ENCODE data around the gene MCM5.
"Not testable (repeated sequence)": the region's sequence is repeated elsewhere in the genome, so short reads cannot be mapped to it uniquely, and the experiment has no call there.

The MCM5 gene

GRCh38 chr22:35457729-35458546, 58.0 kb downstream of the MCM5 start:
- Histone ChIP-seq H3K36me3 (ENCODE audit: control insufficient read depth in 1 of 2, insufficient read depth in 2 of 2, low read length in 2 of 2) (no peaks in the 10 kb centered on the region), H3K9me3 (ENCODE audit: control insufficient read depth in 1 of 2, low read length in 2 of 2) (no peaks in the 10 kb centered on the region), H3K27me3 (ENCODE audit: low read depth, low read length) (no peaks in the 10 kb centered on the region), H3K4me3 (ENCODE audit: low read depth in 1 of 2, low read length in 2 of 2) (no peak overlapping the region), H3K27ac (ENCODE audit: low read length) (no peak overlapping the region), H3K4me1 (ENCODE audit: control insufficient read depth in 1 of 2, insufficient read depth in 2 of 2, low read length in 2 of 2) (peaks cover 0 to 13% of the 10 kb centered on the region in 2 donors)

DNA sequence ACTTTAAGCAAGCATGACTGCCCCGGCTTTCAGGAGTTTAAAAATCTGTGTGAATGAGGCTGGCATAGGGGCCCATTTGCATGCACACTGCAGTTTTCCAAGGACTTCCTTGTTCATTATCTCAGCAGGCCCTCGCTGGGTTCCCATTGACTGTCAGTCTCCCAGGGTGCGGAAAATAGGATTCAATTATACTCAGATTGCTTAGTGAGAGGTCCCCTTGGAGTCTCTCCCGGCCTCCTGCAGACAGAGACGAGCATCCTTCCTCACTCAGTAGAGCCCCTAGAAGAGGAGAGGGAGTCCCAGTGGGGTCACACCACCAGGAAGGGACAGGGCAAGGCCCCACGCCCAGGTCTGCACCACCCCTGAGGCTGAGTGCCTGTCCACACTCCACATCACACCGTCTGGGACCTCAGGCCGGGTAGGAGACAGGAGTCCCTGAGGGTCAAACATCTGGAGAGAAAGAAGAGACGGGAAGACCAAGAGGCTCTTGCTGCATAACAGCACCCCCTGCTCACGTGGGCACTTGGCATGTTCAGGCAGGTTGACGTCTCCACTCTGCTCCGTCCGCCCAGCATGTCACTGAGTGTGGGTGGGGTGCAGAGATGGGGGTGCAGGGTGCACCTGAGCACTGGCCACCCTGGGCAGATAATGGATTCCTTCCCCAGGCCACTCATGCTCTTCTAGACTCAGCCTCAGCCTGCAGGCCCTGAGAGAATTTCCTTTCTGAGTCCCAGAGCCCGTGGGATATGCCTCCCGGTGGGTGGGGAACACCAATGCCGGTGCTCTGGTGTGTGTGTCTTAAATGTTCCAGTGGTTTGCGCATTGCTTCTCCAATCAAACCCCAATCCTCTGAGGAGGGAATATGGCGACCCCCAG, 58.8 kb downstream of the MCM5 start:
- Histone ChIP-seq H3K9me3 (ENCODE audit: control insufficient read depth in 1 of 2, low read length in 2 of 2) (no peaks in the 10 kb centered on the region), H3K4me1 (ENCODE audit: control insufficient read depth in 1 of 2, insufficient read depth in 2 of 2, low read length in 2 of 2) (peaks cover 0 to 10% of the 10 kb centered on the region in 2 donors), H3K4me3 (ENCODE audit: low read depth in 1 of 2, low read length in 2 of 2) (no peak overlapping the region), H3K27me3 (ENCODE audit: low read depth, low read length) (no peaks in the 10 kb centered on the region), H3K27ac (ENCODE audit: low read length) (no peak overlapping the region), H3K36me3 (ENCODE audit: control insufficient read depth in 1 of 2, insufficient read depth in 2 of 2, low read length in 2 of 2) (no peaks in the 10 kb centered on the region)

DNA sequence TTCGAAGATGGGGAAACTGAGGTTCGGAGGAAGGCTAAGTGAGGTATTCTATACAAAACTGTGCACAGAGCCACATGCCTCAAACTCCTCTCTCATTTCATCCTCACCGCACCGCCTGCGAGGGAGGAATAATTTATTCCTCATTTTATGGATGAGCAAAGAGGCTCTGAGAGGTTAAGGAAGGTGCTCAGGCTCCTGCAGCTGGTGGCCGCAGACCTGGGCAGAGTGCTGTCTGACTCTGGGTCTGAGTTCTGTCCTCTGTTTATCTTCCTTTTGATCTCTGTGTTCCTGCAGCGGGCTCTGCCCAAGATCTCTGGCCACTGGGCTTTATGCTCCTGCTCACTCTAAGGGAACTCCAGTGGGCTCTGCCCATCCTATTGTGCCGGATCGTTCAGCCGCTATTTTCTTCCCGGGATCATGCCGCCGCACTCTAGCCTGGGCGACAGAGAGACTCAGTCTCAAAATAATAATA, 59.5 kb downstream of the MCM5 start:
- H3K27ac ChIP-seq (ENCODE audit: low read length): no peak overlapping the region
- H3K27me3 ChIP-seq (ENCODE audit: low read depth, low read length): no peaks in the 10 kb centered on the region
- peaks cover 0 to 3% of the 10 kb centered on the region in 2 donors for H3K4me1 ChIP-seq (ENCODE audit: control insufficient read depth in 1 of 2, insufficient read depth in 2 of 2, low read length in 2 of 2)
- no peaks in the 10 kb centered on the region for H3K9me3 ChIP-seq (ENCODE audit: control insufficient read depth in 1 of 2, low read length in 2 of 2)
- H3K36me3 ChIP-seq (ENCODE audit: control insufficient read depth in 1 of 2, insufficient read depth in 2 of 2, low read length in 2 of 2): no peaks in the 10 kb centered on the region
- no peak overlapping the region for H3K4me3 ChIP-seq (ENCODE audit: low read depth in 1 of 2, low read length in 2 of 2)

- H3K27ac ChIP-seq (ENCODE audit: low read length); H3K27me3 ChIP-seq (ENCODE audit: low read depth, low read length); H3K4me1 ChIP-seq (ENCODE audit: control insufficient read depth in 1 of 2, insufficient read depth in 2 of 2, low read length in 2 of 2); H3K4me3 ChIP-seq (ENCODE audit: low read depth in 1 of 2, low read length in 2 of 2); H3K36me3 ChIP-seq (ENCODE audit: control insufficient read depth in 1 of 2, insufficient read depth in 2 of 2, low read length in 2 of 2); H3K9me3 ChIP-seq (ENCODE audit: control insufficient read depth in 1 of 2, low read length in 2 of 2): not testable (repeated sequence)
Observed at GRCh38 chr22:35459976-35460375, 60.0 kb downstream of the MCM5 start.

DNA sequence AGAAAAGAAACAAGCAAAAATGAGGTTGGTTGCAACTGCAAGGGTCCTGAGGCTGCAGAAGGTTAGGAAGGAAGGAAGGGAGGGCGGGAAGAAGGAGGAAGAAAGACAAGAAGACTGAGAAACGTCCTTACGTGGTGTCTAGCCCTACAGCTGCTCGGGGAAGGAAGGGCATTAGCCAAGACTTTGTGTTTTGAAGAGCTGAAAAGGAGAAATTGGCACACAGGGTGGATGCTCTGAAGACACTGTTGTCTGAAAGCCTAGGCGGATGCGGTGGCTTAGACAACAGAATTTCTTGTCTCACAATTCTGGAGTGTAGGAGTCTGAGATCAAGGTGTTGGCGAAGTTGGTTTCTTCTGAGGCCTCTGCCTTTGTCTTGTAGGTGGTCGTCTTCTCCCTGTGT, 60.7 kb downstream of the MCM5 start:
- no peaks in the 10 kb centered on the region for H3K9me3 ChIP-seq (ENCODE audit: control insufficient read depth in 1 of 2, low read length in 2 of 2)

DNA sequence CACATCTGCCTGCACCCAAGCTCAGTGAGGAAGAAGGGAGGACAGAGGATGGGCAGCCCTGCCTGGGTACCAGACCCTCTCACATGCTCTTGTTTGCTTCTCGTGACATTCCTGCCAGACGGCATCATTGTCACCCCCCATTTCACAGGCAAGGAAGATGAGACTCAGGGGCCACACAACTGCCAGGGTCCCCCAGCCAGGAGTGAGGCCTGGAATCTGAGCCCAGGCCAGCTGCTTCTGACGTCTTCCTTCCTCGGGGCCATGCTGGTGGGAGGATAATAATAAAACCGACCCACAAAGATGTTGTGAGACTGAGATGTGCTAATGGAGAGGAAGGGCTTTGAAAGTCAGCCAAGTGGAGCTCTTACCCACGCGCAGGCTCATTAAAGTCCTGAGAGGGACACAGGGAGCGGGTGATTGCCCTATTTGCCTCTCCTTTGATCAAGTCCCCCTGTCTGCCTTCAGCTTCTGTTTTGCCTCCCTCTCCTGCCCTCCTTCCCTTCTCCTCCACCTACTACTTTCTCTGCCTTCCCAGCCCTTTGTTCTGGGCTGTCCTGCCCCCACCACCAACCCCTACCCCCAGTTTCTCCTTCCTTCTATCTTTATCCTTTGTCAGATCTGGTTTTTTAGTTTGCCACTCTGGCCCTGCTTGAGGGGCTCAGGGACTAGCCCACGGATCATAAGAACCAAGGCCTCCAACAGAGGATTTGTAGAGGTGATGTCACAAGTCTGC, 62.7 kb downstream of the MCM5 start:
- Histone ChIP-seq H3K4me1 (ENCODE audit: control insufficient read depth in 1 of 2, insufficient read depth in 2 of 2, low read length in 2 of 2) (peaks cover under 1 to 3% of the 10 kb centered on the region in 2 donors), H3K36me3 (ENCODE audit: control insufficient read depth in 1 of 2, insufficient read depth in 2 of 2, low read length in 2 of 2) (no peaks in the 10 kb centered on the region), H3K27me3 (ENCODE audit: low read depth, low read length) (no peaks in the 10 kb centered on the region), H3K9me3 (ENCODE audit: control insufficient read depth in 1 of 2, low read length in 2 of 2) (no peaks in the 10 kb centered on the region), H3K4me3 (ENCODE audit: low read depth in 1 of 2, low read length in 2 of 2) (no peak overlapping the region), H3K27ac (ENCODE audit: low read length) (no peak overlapping the region)

More for the DNA sequence above, 60.7 kb downstream of the MCM5 start:
- H3K27me3 ChIP-seq (ENCODE audit: low read depth, low read length): no peaks in the 10 kb centered on the region
- H3K4me1 ChIP-seq (ENCODE audit: control insufficient read depth in 1 of 2, insufficient read depth in 2 of 2, low read length in 2 of 2): no peaks in the 10 kb centered on the region
- H3K4me3 ChIP-seq (ENCODE audit: low read depth in 1 of 2, low read length in 2 of 2): no peak overlapping the region
- no peak overlapping the region for H3K27ac ChIP-seq (ENCODE audit: low read length)
- H3K36me3 ChIP-seq (ENCODE audit: control insufficient read depth in 1 of 2, insufficient read depth in 2 of 2, low read length in 2 of 2): no peaks in the 10 kb centered on the region

DNA sequence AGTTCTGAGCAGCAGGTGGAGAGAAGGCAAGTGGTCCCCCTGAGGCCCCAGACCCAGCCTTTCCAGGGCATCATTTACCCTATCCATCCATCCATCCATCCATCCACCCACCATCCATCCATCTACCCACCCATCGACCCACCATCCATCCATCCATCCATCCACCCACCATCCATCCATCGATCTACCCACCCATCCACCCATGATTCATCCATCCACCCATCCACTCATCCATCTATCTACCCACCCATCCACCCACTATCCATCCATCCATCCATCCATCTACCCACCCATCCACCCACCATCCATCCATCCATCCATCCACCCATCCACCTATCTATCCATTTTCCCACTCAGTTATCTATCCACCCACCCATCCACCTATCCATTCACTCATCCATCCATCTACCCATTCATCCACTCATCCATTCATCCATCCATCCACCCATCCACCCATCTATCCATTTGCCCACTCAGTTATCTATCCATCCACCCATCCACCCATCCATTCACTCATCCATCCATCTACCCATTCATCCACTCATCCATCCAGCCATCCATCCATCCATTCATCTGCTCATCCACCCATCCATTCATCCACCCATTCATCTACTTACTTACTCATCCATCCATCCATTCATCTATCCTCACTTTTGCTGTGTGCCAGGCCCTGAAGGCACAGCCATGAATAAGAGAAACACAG, 63.4 kb downstream of the MCM5 start:
- H3K27me3 ChIP-seq (ENCODE audit: low read depth, low read length): no peaks in the 10 kb centered on the region
- no peak overlapping the region for H3K27ac ChIP-seq (ENCODE audit: low read length)
- no peaks in the 10 kb centered on the region for H3K36me3 ChIP-seq (ENCODE audit: control insufficient read depth in 1 of 2, insufficient read depth in 2 of 2, low read length in 2 of 2)
- peaks cover 8 to 10% of the 10 kb centered on the region in 2 donors for H3K4me1 ChIP-seq (ENCODE audit: control insufficient read depth in 1 of 2, insufficient read depth in 2 of 2, low read length in 2 of 2)
- H3K9me3 ChIP-seq (ENCODE audit: control insufficient read depth in 1 of 2, low read length in 2 of 2): no peaks in the 10 kb centered on the region
- no peak overlapping the region for H3K4me3 ChIP-seq (ENCODE audit: low read depth in 1 of 2, low read length in 2 of 2)

- H3K36me3 ChIP-seq (ENCODE audit: control insufficient read depth in 1 of 2, insufficient read depth in 2 of 2, low read length in 2 of 2): no peaks in the 10 kb centered on the region
- H3K27me3 ChIP-seq (ENCODE audit: low read depth, low read length): no peaks in the 10 kb centered on the region
- peaks cover 8 to 13% of the 10 kb centered on the region in 2 donors for H3K4me1 ChIP-seq (ENCODE audit: control insufficient read depth in 1 of 2, insufficient read depth in 2 of 2, low read length in 2 of 2)
- H3K27ac ChIP-seq (ENCODE audit: low read length): no peak overlapping the region
- H3K9me3 ChIP-seq (ENCODE audit: control insufficient read depth in 1 of 2, low read length in 2 of 2): no peaks in the 10 kb centered on the region
- no peak overlapping the region for H3K4me3 ChIP-seq (ENCODE audit: low read depth in 1 of 2, low read length in 2 of 2)
Observed at GRCh38 chr22:35464399-35464798, 64.5 kb downstream of the MCM5 start.

DNA sequence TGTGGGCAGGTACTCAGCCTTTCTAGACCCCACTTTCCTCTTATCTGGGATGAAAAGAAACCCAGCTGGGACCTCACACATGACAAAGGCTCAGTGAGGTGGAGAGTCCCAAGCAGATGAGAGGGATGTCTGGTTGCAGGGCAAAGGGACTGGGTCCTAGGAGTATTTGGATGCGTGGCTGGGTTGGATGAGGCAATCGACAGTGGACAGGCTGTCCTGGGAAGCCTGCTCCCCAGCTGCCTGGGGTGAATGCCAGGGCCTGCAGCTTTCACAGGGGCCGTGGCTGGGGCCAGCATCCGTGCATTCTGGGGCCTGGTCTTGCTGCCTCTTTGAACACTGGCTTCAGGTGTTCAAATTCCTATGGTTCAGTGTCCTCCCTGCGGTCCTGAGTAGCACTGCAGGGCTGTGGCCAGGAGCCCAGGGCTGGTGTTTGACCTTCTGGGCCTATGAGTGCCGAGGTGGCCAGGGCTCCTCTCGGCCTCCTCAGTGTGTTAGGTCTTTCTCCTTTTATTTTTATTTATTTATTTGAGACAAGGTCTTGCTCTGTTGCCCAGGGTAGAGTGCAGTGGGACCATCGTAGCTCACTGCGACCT, 65.3 kb downstream of the MCM5 start:
- no peak overlapping the region for H3K4me3 ChIP-seq (ENCODE audit: low read depth in 1 of 2, low read length in 2 of 2)
- H3K9me3 ChIP-seq (ENCODE audit: control insufficient read depth in 1 of 2, low read length in 2 of 2): no peaks in the 10 kb centered on the region
- H3K36me3 ChIP-seq (ENCODE audit: control insufficient read depth in 1 of 2, insufficient read depth in 2 of 2, low read length in 2 of 2): no peaks in the 10 kb centered on the region
- no peak overlapping the region for H3K27ac ChIP-seq (ENCODE audit: low read length)
- no peaks in the 10 kb centered on the region for H3K27me3 ChIP-seq (ENCODE audit: low read depth, low read length)
- peaks cover 8 to 13% of the 10 kb centered on the region in 2 donors for H3K4me1 ChIP-seq (ENCODE audit: control insufficient read depth in 1 of 2, insufficient read depth in 2 of 2, low read length in 2 of 2)

DNA sequence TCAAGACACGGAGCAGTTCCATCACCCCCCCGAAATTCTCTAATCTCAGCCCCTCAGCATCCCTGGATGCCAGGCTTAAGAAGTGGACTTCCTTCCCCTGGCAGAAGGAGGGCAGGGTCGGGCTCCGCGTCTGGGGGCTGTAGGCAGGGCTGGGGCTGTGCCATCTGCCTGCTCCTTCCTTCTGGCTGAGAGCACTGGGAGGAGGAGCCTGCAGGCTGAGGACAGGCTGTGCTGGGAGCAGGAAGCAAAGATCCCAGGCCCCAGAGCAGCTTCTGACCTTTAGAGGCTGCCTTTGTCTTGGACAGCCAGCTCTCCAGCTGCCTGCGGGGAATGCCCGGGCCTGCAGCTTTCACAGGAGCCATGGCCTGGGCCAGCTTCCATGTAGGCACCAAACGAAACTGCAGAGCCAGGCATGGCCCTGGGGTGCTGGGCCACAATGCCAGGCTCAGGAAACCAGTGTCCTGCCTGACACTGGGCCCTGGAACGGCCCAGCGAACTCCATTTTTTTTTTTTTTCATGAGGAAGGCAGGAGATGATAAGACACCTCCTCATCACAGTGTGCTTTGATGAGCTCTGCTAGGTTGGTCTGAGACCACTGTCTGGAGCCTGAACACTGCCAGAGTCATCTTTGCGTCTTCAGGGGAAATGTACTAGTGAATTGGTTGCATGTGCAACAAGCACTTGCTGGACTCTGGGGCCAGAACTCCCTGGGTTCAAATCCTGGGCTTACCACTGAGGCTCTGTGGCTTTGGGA, 67.9 kb downstream of the MCM5 start:
- Histone ChIP-seq H3K4me1 (ENCODE audit: control insufficient read depth in 1 of 2, insufficient read depth in 2 of 2, low read length in 2 of 2) (peaks cover 8 to 18% of the 10 kb centered on the region in 2 donors), H3K4me3 (ENCODE audit: low read depth in 1 of 2, low read length in 2 of 2) (no peak overlapping the region), H3K36me3 (ENCODE audit: control insufficient read depth in 1 of 2, insufficient read depth in 2 of 2, low read length in 2 of 2) (no peaks in the 10 kb centered on the region), H3K27me3 (ENCODE audit: low read depth, low read length) (no peaks in the 10 kb centered on the region), H3K9me3 (ENCODE audit: control insufficient read depth in 1 of 2, low read length in 2 of 2) (no peaks in the 10 kb centered on the region), H3K27ac (ENCODE audit: low read length) (peak overlapping the region; percentile 56)

Measured in muscle layer of duodenum (tissue), 2 donors.